HEK293 (cell line): ENCODE data around the gene MZT2B.
"Not testable (repeated sequence)": the region's sequence is repeated elsewhere in the genome, so short reads cannot be mapped to it uniquely, and the experiment has no call there.

ENCODE experiments used
- CTCF ChIP-seq: fragments of 450-650 bp; formaldehyde crosslinking; IDR thresholded peaks from 2 replicates; pipeline ENCODE4 v1.5.1; 2016; ENCODE audit warnings: missing biosample characterization, missing genetic modification characterization
- HIC1 ChIP-seq: fragments of 450-650 bp; formaldehyde crosslinking; IDR thresholded peaks from 2 replicates; pipeline ENCODE4 v1.5.1; 2016; ENCODE audit warnings: missing biosample characterization, missing genetic modification characterization
- REST ChIP-seq: fragments of 450-650 bp; formaldehyde crosslinking; IDR thresholded peaks from 2 replicates; pipeline ENCODE4 v1.5.1; 2016; ENCODE audit warnings: missing biosample characterization, missing genetic modification characterization
- TCF7L2 ChIP-seq: IDR thresholded peaks from 2 replicates; pipeline ENCODE4 v1.6.1; 2011; ENCODE audit warnings: low read depth, mild to moderate bottlenecking, inconsistent platforms, low read length, moderate library complexity, borderline replicate concordance
- ZNF114 ChIP-seq: fragments of 450-650 bp; formaldehyde crosslinking; IDR thresholded peaks from 2 replicates; pipeline ENCODE4 v1.5.0; 2017; ENCODE audit warnings: missing biosample characterization, missing genetic modification characterization
- ZNF175 ChIP-seq: fragments of 450-650 bp; formaldehyde crosslinking; IDR thresholded peaks from 2 replicates; pipeline ENCODE4 v1.5.1; 2016; ENCODE audit warnings: missing biosample characterization, missing genetic modification characterization
- ZNF37A ChIP-seq: fragments of 450-650 bp; IDR thresholded peaks from 2 replicates; pipeline ENCODE4 v1.5.1; 2018; ENCODE audit warnings: missing biosample characterization, missing genetic modification characterization
- ZNF501 ChIP-seq: fragments of 450-650 bp; formaldehyde crosslinking; IDR thresholded peaks from 2 replicates; pipeline ENCODE4 v1.5.1; 2016; ENCODE audit warnings: missing biosample characterization, missing genetic modification characterization
- ZNF513 ChIP-seq: fragments of 450-650 bp; IDR thresholded peaks from 2 replicates; pipeline ENCODE4 v1.5.1; 2018; ENCODE audit warnings: missing biosample characterization, missing genetic modification characterization
- ZNF518A ChIP-seq: fragments of 450-650 bp; formaldehyde crosslinking; conservative IDR thresholded peaks from 2 replicates; pipeline ENCODE4 v1.5.1; 2016; ENCODE audit warnings: low read depth, missing biosample characterization, missing genetic modification characterization
- ZNF596 ChIP-seq: fragments of 450-650 bp; IDR thresholded peaks from 2 replicates; pipeline ENCODE4 v1.5.0; 2018; ENCODE audit warnings: missing biosample characterization, mild to moderate bottlenecking, missing genetic modification characterization, moderate library complexity
- ZNF610 ChIP-seq: fragments of 450-650 bp; formaldehyde crosslinking; IDR thresholded peaks from 2 replicates; pipeline ENCODE4 v1.5.1; 2016; ENCODE audit warnings: missing biosample characterization, missing genetic modification characterization, borderline replicate concordance
- ZNF768 ChIP-seq: fragments of 450-650 bp; formaldehyde crosslinking; IDR thresholded peaks from 2 replicates; pipeline ENCODE4 v1.5.1; 2018; ENCODE audit warnings: missing biosample characterization, mild to moderate bottlenecking, missing genetic modification characterization
- ZSCAN30 ChIP-seq: fragments of 450-650 bp; IDR thresholded peaks from 2 replicates; pipeline ENCODE4 v1.5.1; 2018; ENCODE audit warnings: missing biosample characterization, mild to moderate bottlenecking, missing genetic modification characterization, moderate library complexity

GRCh38 chr2:130202518-130202917, 20.5 kb downstream of the MZT2B start:
- not testable (repeated sequence) for TF ChIP-seq ZNF518A (tag by site-specific recombination); TCF7L2; CTCF (tag by site-specific recombination); REST (tag by site-specific recombination); ZNF610 (tag by site-specific recombination); ZNF513; ZNF501 (tag by site-specific recombination); ZNF768 (tag by site-specific recombination); ZNF175 (tag by site-specific recombination); ZSCAN30; ZNF114 (tag by site-specific recombination); ZNF37A (tag by site-specific recombination); ZNF596 (tag by site-specific recombination); HIC1
